ENCODE measurements around the gene PRR29.

The PRR29 gene

DNA sequence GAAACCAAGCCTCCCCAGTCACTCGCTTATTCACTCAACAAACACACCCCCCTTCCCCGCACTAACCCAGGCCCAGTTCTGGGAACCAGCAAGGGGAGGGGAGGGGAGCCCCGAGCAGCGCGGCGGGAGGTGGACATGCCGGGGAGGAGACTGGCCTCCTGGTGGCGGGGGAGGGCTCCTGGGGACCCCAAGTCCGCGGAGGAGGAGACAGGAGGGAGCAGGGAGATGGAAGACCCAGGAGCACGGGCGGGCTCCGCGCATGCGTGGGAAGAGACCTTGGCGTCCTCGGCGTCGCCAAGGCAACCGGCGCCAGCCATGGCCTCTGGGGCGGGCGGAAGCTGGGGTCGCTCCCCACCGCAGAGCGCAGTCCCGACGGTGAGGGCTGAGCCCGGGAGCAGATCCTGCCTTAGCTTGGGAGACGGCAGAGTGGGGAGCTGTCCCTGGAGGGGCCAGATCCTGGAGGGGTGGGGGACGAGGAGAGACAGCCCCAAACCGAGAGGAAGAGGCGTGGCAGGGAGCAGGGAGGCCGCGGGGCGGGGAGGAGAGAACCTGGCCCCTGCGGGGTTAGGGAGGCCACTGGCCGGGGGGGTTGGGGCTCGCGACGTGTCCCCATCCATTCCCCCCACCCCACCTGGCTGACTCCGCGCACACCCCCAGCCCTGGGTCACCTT, at the start of gene PRR29:
Gene PRR29, plus strand, starts transcription at position 302 of the 671 bp plus-strand sequence. Its CDS starts 14 bp downstream, at position 316.
- no peak for DNase-seq

DNA sequence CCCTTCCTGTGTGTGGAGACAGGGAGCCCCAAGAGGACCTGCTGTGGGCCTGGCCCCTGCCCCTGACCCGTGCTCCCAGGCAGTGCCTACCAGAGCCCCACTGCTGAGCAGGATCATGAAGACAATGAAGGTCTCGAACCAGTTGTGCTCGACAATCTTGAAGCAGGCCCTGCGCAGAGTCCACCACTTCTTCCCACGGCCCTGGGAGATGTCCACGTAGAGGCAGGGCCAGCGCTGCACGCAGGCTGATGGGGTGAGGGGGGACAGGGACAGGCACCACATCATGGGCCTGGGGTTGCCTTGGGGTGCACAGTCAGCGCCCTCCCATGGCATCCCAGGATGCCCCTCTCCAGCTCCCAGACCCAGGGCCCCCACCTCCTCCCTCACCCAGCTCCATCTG, 49.6 kb upstream of the PRR29 start:
- no peak for DNase-seq

GRCh38 chr17:63949576-63950250, 48.4 kb upstream of the PRR29 start:
- DNase-seq: no peak

DNA sequence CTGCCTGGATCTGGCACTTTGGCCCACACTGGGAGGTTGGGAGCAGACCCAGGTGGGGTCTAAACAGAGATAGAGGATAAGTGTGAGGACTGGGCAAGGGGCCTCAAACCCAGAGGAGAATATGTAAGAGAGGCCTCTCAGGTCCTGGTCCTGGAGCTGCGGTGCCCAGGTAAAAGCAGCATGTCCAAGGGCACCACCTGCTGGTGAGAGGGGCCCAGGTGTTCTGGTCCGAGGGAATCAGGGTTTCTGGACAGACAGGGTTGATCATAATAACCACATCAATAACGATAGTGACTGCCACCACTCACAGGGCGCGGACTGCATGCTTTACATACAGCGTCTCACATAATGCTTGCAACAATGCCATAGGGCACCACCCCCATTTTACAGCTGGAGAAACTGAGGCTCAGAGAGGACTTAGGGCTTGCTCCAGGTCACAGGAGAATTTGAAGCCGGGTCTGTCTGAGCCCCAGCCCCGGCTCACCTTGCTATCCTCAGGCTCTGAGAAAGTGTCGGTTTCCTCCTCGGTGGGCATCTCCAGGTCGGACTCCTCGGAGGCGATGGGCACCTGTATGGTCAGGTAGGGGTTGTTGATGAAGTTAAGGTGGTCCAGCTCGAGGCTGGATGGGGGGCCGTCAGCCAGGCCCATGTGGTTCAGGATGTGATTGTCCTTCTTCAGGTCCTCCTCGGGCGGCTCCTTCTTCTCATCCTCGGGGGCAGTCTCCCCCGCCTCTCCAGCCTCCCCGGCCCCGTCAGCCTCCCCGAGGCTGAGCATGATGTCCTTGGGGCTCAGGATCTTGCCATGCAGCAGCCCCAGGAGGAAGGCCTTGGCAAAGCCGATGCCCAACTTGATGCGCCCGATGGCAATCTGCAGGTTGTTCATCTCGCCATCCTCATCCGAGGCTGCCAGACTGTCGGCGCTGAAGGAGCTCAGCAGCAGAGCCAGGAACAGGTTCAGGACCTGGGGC, 46.9 kb upstream of the PRR29 start:
- DNase-seq: no peak

DNA sequence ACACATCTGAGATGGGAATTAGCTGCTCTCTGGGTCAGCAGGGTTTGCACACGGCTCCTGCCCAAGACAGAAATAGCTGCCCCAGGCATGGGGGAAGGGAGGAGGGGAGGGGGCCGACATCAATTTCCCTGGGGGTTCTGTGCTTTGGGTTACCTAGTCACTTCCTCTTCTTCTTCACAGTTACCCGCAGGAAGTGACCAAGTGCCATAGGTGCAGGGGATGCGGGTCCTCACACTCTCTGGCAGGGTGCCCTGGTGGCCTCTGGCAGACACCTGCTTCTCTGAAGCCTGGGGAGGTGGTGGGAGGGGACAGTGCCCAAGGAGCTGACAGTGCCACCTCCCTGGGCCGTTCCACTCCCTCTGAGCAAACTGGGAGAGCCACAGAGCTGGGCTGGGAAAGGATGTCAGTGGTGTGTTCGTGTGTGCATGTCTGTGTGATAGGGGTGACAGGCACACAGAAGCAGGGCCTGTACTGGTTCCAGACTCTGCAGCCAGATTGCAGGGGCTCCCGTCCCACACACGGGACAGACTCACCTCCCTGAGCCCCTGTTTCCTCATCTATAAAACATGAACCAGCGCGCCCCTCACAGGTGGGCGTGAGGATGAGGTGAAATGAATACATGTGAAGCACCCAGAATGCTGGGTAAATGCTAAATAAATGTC, 43.6 kb upstream of the PRR29 start:
- no peak for DNase-seq

DNA sequence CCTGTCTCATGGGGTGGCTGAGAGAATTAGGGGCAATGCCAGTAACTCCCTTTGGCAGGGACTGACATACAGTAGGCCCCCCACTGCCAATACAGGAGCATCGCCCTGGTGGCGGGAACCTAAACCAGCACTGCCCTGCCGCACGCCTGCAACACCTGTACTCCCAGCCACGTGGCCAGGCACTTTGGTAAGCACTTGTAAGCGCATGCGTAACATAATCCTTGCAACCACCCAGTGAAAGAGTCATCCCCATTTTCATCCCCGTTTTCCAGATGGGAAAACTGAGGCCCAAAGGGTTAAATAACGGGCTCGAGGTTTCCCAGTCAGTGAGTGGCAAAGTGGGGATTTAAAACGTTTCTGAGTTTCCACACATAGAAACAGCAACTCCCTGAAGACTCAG, 42.9 kb upstream of the PRR29 start:
- no peak for DNase-seq

GRCh38 chr17:63955791-63956190, 42.4 kb upstream of the PRR29 start:
- no peak for DNase-seq

DNA sequence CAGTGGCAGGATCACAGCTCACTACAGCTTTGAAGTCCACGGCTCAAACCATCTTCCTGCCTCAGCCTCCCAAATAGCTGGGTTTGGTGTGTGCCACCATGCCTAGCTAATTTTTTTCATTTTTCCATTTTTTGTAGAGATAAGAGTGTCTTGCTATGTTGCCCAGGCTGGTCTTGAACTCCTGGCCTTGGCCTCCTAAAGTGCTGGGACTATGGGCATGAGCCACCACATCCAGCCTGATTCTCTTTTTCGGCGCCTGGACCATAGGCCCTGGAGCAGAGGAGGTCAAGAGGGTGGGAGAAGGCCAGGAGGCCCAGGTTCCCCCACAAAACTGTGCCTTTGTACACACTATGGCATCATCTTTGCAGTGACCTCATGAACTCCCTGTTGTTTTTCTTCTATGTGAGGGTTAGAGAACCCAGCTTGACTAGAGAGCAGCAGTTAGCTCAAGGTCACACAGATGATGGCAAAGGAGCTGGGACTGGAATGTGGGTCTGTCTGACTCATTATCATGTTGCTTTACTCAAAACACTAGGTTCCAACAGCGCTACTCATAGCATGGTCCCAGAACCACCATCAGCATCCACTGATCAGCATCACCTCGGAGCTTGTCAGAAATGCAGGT, 41.7 kb upstream of the PRR29 start:
- DNase-seq: no peak

GRCh38 chr17:63960006-63960405, 38.1 kb upstream of the PRR29 start:
- DNase-seq: no peak

GRCh38 chr17:63960430-63960829, 37.7 kb upstream of the PRR29 start:
- no peak for DNase-seq

DNA sequence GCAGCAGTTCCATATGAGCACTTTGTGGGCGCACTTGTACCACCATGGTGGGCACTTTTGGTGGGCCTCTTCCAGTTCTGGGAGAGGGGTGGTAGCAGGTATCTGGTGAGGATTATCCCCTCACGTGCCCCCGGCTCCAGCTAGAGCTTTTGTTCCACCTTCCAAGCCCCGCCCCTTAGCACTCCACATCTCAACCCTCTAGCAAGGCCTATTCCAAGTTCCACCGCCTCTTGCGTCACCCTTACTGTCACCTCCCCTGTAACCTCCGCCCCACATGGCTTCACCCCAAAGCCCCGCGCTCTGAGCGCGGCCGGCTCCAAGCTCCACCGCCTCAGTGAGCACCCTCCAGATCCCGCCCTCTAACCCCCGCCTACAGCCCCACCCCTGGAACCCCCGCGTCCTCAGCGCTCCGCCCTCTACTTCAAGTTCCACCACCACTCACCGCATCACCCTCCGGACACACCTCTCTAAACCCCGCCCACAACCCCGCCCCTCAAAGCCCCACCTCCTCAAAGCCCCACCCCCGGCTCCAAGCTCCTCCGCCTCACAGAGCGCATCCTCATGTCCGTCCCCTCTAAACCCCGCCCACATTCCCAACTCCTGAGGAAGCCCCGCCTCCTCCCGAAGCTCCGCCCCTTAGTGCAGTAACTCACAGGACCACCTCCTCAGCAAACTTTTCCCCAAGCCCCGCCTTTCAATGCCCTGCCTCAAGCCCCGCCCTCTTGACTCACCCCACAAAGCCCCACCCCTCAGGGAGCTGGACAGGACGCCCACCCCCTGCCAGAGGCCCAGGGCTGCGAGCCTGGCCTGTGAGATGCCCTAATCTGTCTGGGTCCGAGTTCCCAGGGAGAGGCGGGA, 36.6 kb upstream of the PRR29 start:
- no peak for DNase-seq

DNA sequence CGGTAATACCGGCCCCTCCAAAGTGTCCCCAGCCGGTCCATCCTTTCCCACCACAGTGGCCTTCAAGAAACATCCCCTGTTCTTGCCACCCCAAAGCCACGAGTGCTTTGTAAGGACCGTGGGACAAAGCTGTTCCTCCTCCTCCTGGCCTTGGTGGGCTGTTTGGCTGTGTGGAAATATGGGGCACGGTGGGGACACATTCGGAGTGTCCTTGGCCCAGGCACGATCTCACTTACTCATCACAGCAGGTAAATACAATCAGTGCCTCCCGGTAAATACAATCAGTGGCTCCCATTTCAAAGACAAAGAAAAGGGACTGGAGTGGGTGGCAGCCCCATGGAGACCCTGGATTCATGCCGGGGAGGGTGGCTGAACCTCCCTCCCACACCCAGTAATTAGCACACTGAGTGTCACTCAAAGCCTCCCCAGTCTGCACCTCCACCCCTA, 35.8 kb upstream of the PRR29 start:
- DNase-seq: no peak

DNA sequence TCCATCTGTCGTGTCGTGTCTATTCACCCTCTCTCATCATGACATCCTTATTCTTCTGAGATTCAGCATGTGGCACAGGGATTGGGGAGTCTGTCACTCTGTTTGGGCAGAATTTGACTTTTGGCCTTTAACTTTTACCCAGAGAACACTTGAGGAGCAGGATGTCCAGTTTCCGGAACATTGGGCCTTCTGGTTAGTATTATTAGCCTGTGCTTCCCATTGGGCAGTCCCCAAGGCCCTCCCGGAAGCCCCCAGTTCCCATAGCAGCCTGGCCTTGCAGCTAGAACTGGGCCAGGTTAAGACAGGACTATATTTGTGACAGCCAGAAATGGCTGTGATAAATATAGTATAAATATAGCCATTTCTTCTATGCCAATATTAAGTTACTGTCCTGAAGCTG, 35.0 kb upstream of the PRR29 start:
- no peak for DNase-seq

- DNase-seq: no peak
These were observed 31.4 kb upstream of the PRR29 start for GRCh38 chr17:63966646-63967264.

DNA sequence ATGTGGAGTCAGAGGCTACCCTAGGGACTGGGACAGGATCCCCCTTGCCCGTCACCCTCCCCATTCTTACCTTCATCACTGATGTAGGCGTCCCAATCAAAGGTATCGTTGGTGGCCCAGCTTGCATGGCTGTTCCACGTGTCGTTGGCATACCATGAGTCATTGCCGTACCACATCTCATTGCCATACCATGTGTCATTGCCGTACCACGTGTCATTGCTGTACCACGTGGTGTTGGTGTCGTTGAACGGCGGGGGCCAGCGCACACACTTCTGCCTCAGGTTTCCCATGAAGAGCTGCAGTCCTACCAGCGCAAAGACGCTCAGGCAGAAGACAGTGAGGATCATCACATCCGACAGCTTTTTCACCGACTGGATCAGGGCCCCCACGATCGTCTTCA, 30.2 kb upstream of the PRR29 start:
- no peak for DNase-seq

DNA sequence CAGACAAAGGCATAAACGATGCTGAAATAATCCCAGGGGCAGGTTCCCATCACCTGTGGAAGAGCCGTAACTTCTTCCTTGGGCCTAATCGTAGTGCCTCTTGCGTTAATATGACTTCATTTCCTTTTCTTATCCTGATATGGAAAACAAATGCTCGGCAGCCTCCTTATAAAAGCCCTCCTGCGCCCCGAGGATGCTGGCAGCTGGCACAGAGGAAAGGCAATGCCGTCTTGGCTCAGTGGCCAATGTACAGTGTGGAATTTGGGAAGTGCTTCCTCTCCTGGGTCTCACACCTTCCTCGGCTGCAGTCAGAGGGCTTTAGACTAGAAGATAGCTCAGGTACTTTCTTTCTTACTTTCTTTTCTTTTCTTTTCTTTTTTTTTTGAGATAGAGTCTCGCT, 28.9 kb upstream of the PRR29 start:
- DNase-seq: no peak

GRCh38 chr17:63972796-63973195, 25.4 kb upstream of the PRR29 start, which contains the start of gene SCN4A:
Gene SCN4A (minus strand): TSS chr17:63972918. CDS start chr17:63972841, 77 bp downstream.
- DNase-seq: no peak

GRCh38 chr17:63973247-63973646, 24.9 kb upstream of the PRR29 start:
- DNase-seq: no peak

DNA sequence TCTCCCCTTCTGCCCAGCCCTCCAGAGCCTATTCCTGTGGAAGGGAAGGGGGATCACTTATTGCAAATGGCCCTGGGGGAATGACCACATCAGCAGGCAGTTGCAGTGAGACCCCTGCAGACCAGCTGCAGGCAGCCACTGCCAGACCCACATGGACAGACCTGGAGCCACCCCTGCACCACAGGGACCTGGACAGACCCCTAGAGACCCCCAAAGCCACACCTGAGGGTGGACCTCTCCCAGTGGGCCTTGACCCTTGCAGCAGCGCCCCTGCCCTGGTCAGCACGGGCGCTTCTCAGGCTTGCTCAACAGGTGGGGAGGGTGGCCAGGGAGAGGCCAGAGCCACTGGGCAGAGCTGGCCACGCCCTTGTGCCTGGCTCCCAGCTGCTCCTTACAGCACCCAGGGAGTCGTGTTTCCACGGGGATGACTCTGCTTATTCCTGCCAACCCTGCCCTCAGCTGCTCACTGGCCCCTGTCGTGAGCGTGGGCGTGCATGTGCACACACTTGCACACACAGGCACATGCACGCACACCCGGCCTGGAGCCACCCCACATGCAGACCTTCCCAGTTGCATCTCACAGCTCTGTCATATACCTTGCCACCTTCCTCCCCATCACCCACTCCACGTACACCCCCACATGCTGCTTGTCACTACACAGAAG, 24.1 kb upstream of the PRR29 start:
- DNase-seq: no peak

DNA sequence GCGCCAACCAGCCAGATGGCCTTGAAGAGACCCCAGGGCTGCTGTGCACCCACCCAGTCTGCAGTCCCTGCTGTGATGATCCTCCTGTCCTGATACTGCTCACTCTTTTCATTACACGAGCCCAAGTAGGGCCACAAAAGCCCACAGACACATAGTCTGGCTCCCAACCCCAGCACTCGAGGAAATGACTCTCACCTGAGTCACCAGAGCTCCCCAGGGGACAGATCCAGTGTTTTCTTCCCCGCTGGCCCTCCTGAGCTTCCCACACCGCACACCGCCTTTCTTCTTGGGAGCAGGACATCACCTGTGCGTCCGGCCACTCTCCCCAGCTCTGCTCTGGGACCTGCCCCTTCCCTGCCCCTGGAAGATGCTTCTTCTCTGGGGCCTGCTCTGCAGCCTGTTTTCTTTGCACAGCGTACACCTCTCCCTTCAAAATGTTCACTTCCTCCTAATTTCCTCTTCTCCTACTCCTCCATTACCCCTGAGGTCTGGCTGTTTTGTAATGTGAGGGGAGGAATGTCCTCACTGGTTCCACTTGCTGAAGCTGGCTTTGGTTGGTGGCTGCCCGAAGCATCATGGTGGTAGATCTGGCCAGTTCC, 23.5 kb upstream of the PRR29 start:
- DNase-seq: no peak
